HepG2 (cell line): Measurements from ENCODE around the gene SGMS1. TPM values are rescaled to one million over a fixed set of nuclear protein-coding genes. Genes with fewer than 3 reads are reported as not detected.

Experiments used
- ATAC-seq: fragments of 200-7000 bp; cut with Tn5 transposase; 3 replicates; pipeline ENCODE4 v1.9.1; 2020; ENCODE audit warnings: mild to moderate bottlenecking, moderate library complexity
- BruUV-seq: library from RNA; stranded (reverse); fragments of 400-500 nt; replicated peaks from 2 replicates; lab custom pipeline; 2021; lab: Mats Ljungman, UMichigan
- CTCF ChIA-PET: fragments of 300-600 bp; formaldehyde crosslinking; extraction: SDS; loops from one replicate; lab custom pipeline; 2021; ENCODE audit warnings: low total read pairs, inconsistent platforms, low intra/inter-chr PET ratio; lab: Yijun Ruan, JAX
- POLR2A ChIA-PET: fragments of 350-600 bp; sonication (Branson Sonifier 250); formaldehyde crosslinking; loops from one replicate; lab custom pipeline; 2020; ENCODE audit warnings: antibody characterized with exemption, inconsistent platforms; lab: Yijun Ruan, JAX
- DNase-seq: peaks from one replicate; pipeline ENCODE4 v3.0.0-alpha.2; 2015; ENCODE audit warnings: low spot score
- FAIRE-seq: peaks from 3 replicates; lab custom pipeline; 2011; peaks lifted over from hg19 to GRCh38; lab: Jason Lieb, UNC
- H2AFZ ChIP-seq: one replicate; pipeline ENCODE4 v1.6.1; 2011; ENCODE audit warnings: low read length, inconsistent platforms
- H3K27ac ChIP-seq: fragments of 300-600 bp; 3 replicates; pipeline ENCODE4 v1.8.0; 2011; ENCODE audit warnings: mixed run types, mild to moderate bottlenecking, mixed read lengths, low read length, inconsistent platforms; ENCODE audit not compliant: insufficient read depth; ENCODE audit errors: extremely low read length
- H3K27me3 ChIP-seq, 2 experiments: fragments of 200-600 bp in 1 of 2; 2 replicates in 1 of 2; 3 replicates in 1 of 2; pipeline versions ENCODE4 v1.6.0 to v1.8.0; 2011; ENCODE audit warnings: low read length in 2 of 2, mild to moderate bottlenecking in 2 of 2, moderate library complexity in 2 of 2, inconsistent platforms in 1 of 2; ENCODE audit not compliant: insufficient read depth in 2 of 2, control insufficient read depth in 1 of 2
- H3K36me3 ChIP-seq, 2 experiments: fragments of 200-600 bp in 1 of 2; replicated peaks in 1 of 2; 2 replicates in 1 of 2; 3 replicates in 1 of 2; pipeline versions ENCODE4 v1.5.1 to v1.8.0; 2011; ENCODE audit warnings: low read length in 2 of 2, inconsistent platforms in 1 of 2; ENCODE audit not compliant: insufficient read depth in 2 of 2, control insufficient read depth in 1 of 2
- H3K4me1 ChIP-seq: 2 replicates; pipeline ENCODE4 v1.5.1; 2012; ENCODE audit warnings: low read length, inconsistent platforms; ENCODE audit not compliant: insufficient read depth
- H3K4me2 ChIP-seq: 2 replicates; pipeline ENCODE4 v1.6.0; 2011; ENCODE audit warnings: low read depth, low read length, inconsistent platforms
- H3K4me3 ChIP-seq, 3 experiments: fragments of 200-600 bp in 1 of 3; sonication (generic), shearing (Covaris generic) in 1 of 3; replicated peaks in 1 of 3; 2 replicates each; pipeline ENCODE4 v1.5.1; 2011 to 2016; ENCODE audit warnings: low read length in 3 of 3, inconsistent platforms in 2 of 3, low read depth in 2 of 3, mild to moderate bottlenecking in 2 of 3, control low read depth in 1 of 3, mixed read lengths in 1 of 3; ENCODE audit not compliant: insufficient read depth in 1 of 3
- H3K79me2 ChIP-seq: one replicate; pipeline ENCODE4 v1.6.1; 2011; ENCODE audit warnings: low read length, inconsistent platforms; ENCODE audit not compliant: insufficient read depth
- H3K9ac ChIP-seq: 2 replicates; pipeline ENCODE4 v1.6.0; 2011; ENCODE audit warnings: mild to moderate bottlenecking, low read depth, low read length, inconsistent platforms; ENCODE audit not compliant: insufficient read depth
- H3K9me3 ChIP-seq: 2 replicates; pipeline ENCODE4 v1.5.1; 2012; ENCODE audit warnings: mild to moderate bottlenecking, low read length
- H4K20me1 ChIP-seq: 2 replicates; pipeline ENCODE4 v1.6.0; 2011; ENCODE audit warnings: inconsistent platforms, mild to moderate bottlenecking, low read length, moderate library complexity; ENCODE audit not compliant: insufficient read depth
- AKAP8 ChIP-seq: sonication (generic); formaldehyde crosslinking; IDR thresholded peaks from 2 replicates; pipeline ENCODE4 v1.5.1; 2020; ENCODE audit warnings: mild to moderate bottlenecking, missing genetic modification reagents
- ELK4 ChIP-seq: sonication (generic); formaldehyde crosslinking; IDR thresholded peaks from 2 replicates; pipeline ENCODE4 v1.9.0; 2021; ENCODE audit warnings: missing genetic modification reagents, borderline replicate concordance
- ISX ChIP-seq: sonication (generic); formaldehyde crosslinking; conservative IDR thresholded peaks from 2 replicates; pipeline ENCODE4 v1.5.0; 2020; ENCODE audit warnings: missing genetic modification reagents
- MTF2 ChIP-seq: sonication (generic); formaldehyde crosslinking; IDR thresholded peaks from 2 replicates; pipeline ENCODE4 v1.5.0; 2020; ENCODE audit warnings: missing genetic modification reagents, borderline replicate concordance
- NCOA1 ChIP-seq: sonication (generic); formaldehyde crosslinking; IDR thresholded peaks from 2 replicates; pipeline ENCODE4 v1.9.0; 2021; ENCODE audit warnings: missing genetic modification reagents
- NCOR1 ChIP-seq: fragments of 200-600 bp; sonication (generic); IDR thresholded peaks from 2 replicates; pipeline ENCODE4 v1.7.0; 2017; ENCODE audit warnings: antibody characterized with exemption, low read length, borderline replicate concordance
- NFE2L2 ChIP-seq: fragments of 150-350 bp; IDR thresholded peaks from 2 replicates; pipeline ENCODE4 v1.6.1; 2014; ENCODE audit warnings: low read length
- ONECUT2 ChIP-seq: sonication (generic); formaldehyde crosslinking; IDR thresholded peaks from 2 replicates; pipeline ENCODE4 v1.4.0; 2020; ENCODE audit warnings: missing genetic modification reagents
- POGK ChIP-seq: sonication (generic); formaldehyde crosslinking; conservative IDR thresholded peaks from 2 replicates; pipeline ENCODE4 v1.8.0; 2022; ENCODE audit warnings: mild to moderate bottlenecking, moderate library complexity, missing genetic modification reagents
- RFX1 ChIP-seq: fragments of 450-650 bp; IDR thresholded peaks from 2 replicates; pipeline ENCODE4 v1.6.1; 2017
- SIX4 ChIP-seq: sonication (generic); formaldehyde crosslinking; IDR thresholded peaks from 2 replicates; pipeline ENCODE4 v1.4.0; 2020; ENCODE audit warnings: missing genetic modification reagents
- TBX2 ChIP-seq: sonication (generic); formaldehyde crosslinking; IDR thresholded peaks from 2 replicates; pipeline ENCODE4 v1.5.0; 2020; ENCODE audit warnings: missing genetic modification reagents, mild to moderate bottlenecking, borderline replicate concordance
- THAP8 ChIP-seq: sonication (generic); formaldehyde crosslinking; IDR thresholded peaks from 2 replicates; pipeline ENCODE4 v1.5.1; 2020; ENCODE audit warnings: missing genetic modification reagents, mild to moderate bottlenecking, borderline replicate concordance
- ZFP82 ChIP-seq: sonication (generic); formaldehyde crosslinking; IDR thresholded peaks from 2 replicates; pipeline ENCODE4 v1.5.1; 2020; ENCODE audit warnings: mild to moderate bottlenecking, missing genetic modification reagents, borderline replicate concordance
- ZFX ChIP-seq: sonication (generic); formaldehyde crosslinking; IDR thresholded peaks from 2 replicates; pipeline ENCODE4 v1.4.0; 2020; ENCODE audit warnings: mild to moderate bottlenecking, low read depth, missing genetic modification reagents, moderate library complexity
- ZIK1 ChIP-seq: sonication (generic); formaldehyde crosslinking; IDR thresholded peaks from 2 replicates; pipeline ENCODE4 v1.5.0; 2020; ENCODE audit warnings: mild to moderate bottlenecking, low read depth, missing genetic modification reagents, borderline replicate concordance
- ZNF383 ChIP-seq: sonication (generic); formaldehyde crosslinking; IDR thresholded peaks from 2 replicates; pipeline ENCODE4 v1.4.0; 2020; ENCODE audit warnings: missing genetic modification reagents, mild to moderate bottlenecking, borderline replicate concordance
- ZNF589 ChIP-seq: sonication (generic); formaldehyde crosslinking; conservative IDR thresholded peaks from 2 replicates; pipeline ENCODE4 v1.8.0; 2022; ENCODE audit warnings: mild to moderate bottlenecking, moderate library complexity, missing genetic modification reagents
- ZNF672 ChIP-seq: sonication (generic); formaldehyde crosslinking; IDR thresholded peaks from 2 replicates; pipeline ENCODE4 v1.8.1; 2022; ENCODE audit warnings: missing genetic modification reagents
- ZNF781 ChIP-seq: sonication (generic); formaldehyde crosslinking; IDR thresholded peaks from 2 replicates; pipeline ENCODE4 v1.5.1; 2020; ENCODE audit warnings: borderline replicate concordance, mild to moderate bottlenecking, missing genetic modification reagents; ENCODE audit errors: not compliant biosample characterization
- WGBS: methylation state at CpG from one replicate; pipeline ENCODE4 v1.1.6; 2017; ENCODE audit warnings: low lambda C conversion rate; 5-methylcytosine and 5-hydroxymethylcytosine counted together
- in situ Hi-C: cut with HindIII; loops from 2 replicates; pipeline ENCODE4 v1.10.0; 2017; ENCODE audit warnings: low pct_unique_long_range_greater_than_20kb; ENCODE audit not compliant: extremely low pct_ligation_motif_present
- intact Hi-C: fragments of 100-400 bp; cut with micrococcal nuclease; formaldehyde crosslinking; loops from one replicate; pipeline ENCODE4 v1.10.0; 2022; ENCODE audit not compliant: unreplicated experiment
- polyA plus RNA-seq, 8 experiments: library from polyadenylated mRNA; depleted of rRNA in 3 of 8; stranded (reverse) in 7 of 8; unstranded in 1 of 8; fragments of >200 nt; fragmentation: Illumina TruSeq in 4 of 8; extraction: Trizol in 4 of 8; gene quantifications; 2 replicates each; pipeline versions ENCODE4 v1.2.1 to v1.2.3, GENCODE V29; 2011 to 2016; ENCODE audit warnings: low read depth in 4 of 8, missing spikeins in 1 of 8, mixed read lengths in 1 of 8; ENCODE audit not compliant: insufficient read depth in 1 of 8
- total RNA-seq, 5 experiments: library from RNA; depleted of rRNA; stranded (reverse); fragments of >200 nt; fragmentation: Illumina TruSeq; extraction: Trizol; gene quantifications; 2 replicates each; pipeline ENCODE4 v1.2.3, GENCODE V29; 2016; ENCODE audit warnings: low read depth in 1 of 5
- TF ChIP-seq, protein P1 (sequence below): sonication (generic); formaldehyde crosslinking; IDR thresholded peaks from 2 replicates; pipeline ENCODE4 v1.4.0; 2020; ENCODE audit warnings: mild to moderate bottlenecking, missing genetic modification reagents

The SGMS1 gene
- total and polyA plus RNA-seq, 2 of the 13 experiments (the other 11 are each of a cell fraction or from before 2014, with no cell fraction given): 6.5 to 15.1 TPM

- TF ChIP-seq ZFX (CRISPR knock-in tag) (no peak), TBX2 (no peak), MTF2 (CRISPR knock-in tag) (no peak), ZFP82 (CRISPR knock-in tag) (no peak)
- TF ChIP-seq, all 625 proteins: peak for 0
Measured at GRCh38 chr10:50513956-50514355, 109.8 kb downstream of the SGMS1 start (continued).

- H2AFZ ChIP-seq: no peak overlapping the region
- no peak overlapping the region for H3K4me2 ChIP-seq
- ChIA-PET CTCF (no interaction called here), POLR2A (no interaction called here)
- no peak overlapping the region for H3K4me3 ChIP-seq
- 0 out of 5 replicates have a peak, but pooled peaks cover 0 to 3% of the 10 kb centered on the region in 2 experiments for H3K36me3 ChIP-seq
- no TSS peak for BruUV-seq
- no peak overlapping the region for H3K27ac ChIP-seq
- intact Hi-C loops (no loop called here), in situ Hi-C loops (no loop called here)
- DNase-seq (no peak), ATAC-seq (no peak), FAIRE-seq (no peak)
- no peaks in the 10 kb centered on the region for H3K27me3 ChIP-seq
- WGBS: 94% methylated on average over 3 of the region's 3 CpGs
- H4K20me1 ChIP-seq: no peaks in the 10 kb centered on the region
- no peaks in the 10 kb centered on the region for H3K9me3 ChIP-seq
- peaks cover 2% of the 10 kb centered on the region for H3K79me2 ChIP-seq
- H3K4me1 ChIP-seq: peaks cover 52% of the 10 kb centered on the region
- H3K9ac ChIP-seq: no peak overlapping the region
- TF ChIP-seq ISX (no peak), THAP8 (CRISPR knock-in tag) (no peak), ZIK1 (CRISPR knock-in tag) (no peak), ZNF383 (CRISPR knock-in tag) (no peak), POGK (CRISPR knock-in tag) (no peak), NCOR1 (no peak), ONECUT2 (CRISPR knock-in tag) (no peak), ZNF589 (CRISPR knock-in tag) (no peak), ZNF672 (CRISPR knock-in tag) (no peak), ZNF781 (no peak), RFX1 (no peak), AKAP8 (CRISPR knock-in tag) (no peak), SIX4 (CRISPR knock-in tag) (no peak), NCOA1 (CRISPR knock-in tag) (no peak), NFE2L2 (no peak), ELK4 (CRISPR knock-in tag) (no peak)
- TF ChIP-seq, protein P1, sequence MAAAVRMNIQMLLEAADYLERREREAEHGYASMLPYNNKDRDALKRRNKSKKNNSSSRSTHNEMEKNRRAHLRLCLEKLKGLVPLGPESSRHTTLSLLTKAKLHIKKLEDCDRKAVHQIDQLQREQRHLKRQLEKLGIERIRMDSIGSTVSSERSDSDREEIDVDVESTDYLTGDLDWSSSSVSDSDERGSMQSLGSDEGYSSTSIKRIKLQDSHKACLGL (CRISPR knock-in tag): no peak
Measured at GRCh38 chr10:50512743-50513416, 110.9 kb downstream of the SGMS1 start.
